GM19438 (cell line): ENCODE data around the gene NRG2.

Experiments
- ATAC-seq: cut with Tn5 transposase; IDR thresholded peaks from one replicate; pipeline ENCODE4 v1.9.1; 2021; ENCODE audit warnings: low read depth; ENCODE audit not compliant: unreplicated experiment

NRG2 gene

DNA sequence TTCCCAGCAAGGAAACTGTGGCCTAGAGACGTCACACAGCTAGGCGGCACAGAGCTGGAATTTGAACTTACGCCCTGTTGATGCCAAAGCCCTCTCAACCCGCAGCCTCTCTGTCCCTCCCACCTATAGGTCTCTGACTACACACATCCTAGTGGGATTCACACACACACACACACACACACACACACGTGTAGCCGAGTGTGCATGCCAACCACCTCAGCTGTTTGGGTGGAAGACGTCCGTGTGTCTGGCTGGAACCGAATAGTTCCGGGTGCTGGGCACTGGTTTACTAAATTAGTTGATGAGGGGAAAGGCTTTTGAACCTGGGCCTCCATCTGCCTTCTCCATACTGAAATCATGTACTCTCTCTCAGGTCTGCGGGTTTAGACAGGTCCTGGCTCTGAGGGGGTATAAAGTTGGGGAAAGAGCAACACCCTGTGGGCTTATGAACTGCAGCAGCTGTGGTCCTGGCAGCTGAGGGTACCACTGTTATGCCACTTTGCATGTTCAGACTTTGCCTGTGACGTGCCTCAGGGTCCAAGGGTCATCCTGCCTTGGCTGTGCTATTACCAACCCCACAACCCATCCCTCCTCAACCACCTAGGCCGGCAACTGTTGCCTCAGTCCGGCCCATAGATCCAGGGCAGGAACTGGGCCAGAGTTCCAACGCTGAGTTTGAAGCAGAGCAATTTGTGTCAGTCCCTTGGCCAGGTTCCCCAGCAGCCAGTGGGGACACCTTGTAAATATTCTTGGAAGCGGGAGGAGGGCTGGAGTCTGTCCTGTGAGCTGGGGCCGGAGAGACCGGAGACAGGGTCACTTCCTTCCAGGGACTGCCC is 197.0 kb downstream of the NRG2 start:
- ATAC-seq = no peak

DNA sequence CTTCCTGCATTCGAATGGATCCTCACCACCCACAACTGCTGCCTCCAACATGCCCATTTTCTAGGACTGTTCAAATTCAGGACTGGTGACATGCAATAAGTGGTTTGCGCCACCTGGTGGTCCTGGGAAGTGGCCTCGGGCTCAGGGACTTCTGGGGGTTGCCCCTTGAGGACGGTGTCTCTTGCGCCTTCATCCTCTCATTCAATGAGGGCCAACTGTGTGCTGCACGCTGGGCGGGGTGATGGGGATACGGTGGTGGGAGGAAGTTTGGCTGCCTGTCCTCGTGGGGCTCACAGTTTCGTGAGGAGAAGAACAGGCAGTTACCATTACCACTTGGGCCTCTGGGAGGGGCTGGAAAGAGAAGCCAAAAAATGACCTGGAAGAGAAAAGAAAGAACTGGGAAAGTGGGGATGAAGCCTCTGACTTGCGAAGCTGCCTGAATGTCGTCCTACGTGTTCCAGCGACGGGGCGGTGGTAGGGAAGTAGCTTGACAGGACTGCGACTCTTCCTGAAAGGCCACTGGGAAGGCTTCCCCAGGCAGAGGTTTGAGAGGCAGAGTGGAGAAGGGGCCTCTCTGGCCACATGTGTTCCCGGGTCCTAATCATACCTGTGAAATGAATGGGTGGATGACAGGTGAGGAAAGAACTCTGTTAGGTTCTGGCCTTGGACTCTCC is 198.5 kb downstream of the NRG2 start:
- no peak for ATAC-seq

DNA sequence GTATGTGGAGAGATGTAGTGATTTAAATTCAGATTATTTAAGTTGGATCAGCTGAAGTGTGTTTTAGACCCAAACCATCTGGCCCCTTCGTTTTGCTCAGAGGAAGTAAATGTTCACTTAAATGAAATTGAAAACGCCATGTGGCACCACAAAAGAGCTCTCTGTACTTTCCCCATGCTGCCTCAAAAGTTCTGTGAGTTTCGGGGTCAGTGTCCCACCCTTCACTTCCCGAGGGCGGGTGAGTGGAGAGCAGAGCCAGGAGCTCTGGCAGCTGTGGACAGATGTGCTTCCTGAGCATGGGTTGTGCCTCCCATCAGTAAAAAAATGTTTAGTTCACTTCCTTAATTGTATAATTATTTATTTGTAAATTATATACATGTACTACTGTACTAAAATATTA is 199.1 kb downstream of the NRG2 start:
- ATAC-seq = no peak

DNA sequence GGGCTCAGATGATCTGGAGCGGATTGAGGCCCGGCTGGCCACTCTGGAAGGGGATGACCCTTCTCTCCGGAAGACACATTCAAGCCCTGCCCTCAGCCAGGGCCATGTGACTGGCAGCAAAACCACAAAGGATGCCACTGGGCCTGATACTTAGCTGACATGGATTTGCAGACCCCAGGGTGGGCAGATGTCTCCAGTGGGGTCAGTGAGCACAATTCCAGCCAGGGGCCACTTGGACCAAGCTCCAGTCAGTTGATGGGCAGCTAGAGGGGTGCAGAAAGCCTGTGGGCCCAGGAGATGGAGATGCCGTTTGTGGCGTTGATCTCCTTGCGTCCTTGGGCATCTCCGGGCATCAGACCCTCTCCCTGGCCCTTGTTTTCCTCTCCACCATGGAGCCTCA is 200.8 kb downstream of the NRG2 start:
- ATAC-seq = no peak

DNA sequence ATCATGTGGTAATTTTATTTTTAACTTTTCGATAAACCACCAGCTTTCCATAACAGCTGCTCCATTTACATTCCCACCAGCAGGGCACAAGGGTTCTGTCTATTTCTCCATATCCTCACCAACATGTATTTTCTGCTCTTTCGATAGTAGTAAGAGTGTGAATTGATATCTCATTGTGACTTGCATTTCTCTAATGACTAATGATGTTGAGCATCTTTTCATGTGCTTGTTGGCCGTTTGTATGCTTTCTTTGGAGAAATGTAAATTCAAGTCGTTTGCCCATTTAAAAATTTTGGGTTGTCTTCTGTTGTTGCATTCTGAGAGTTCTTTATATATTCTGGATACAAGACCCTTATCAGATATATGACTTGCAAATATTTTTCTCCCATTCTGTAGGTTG is 201.6 kb downstream of the NRG2 start:
- no peak for ATAC-seq

DNA sequence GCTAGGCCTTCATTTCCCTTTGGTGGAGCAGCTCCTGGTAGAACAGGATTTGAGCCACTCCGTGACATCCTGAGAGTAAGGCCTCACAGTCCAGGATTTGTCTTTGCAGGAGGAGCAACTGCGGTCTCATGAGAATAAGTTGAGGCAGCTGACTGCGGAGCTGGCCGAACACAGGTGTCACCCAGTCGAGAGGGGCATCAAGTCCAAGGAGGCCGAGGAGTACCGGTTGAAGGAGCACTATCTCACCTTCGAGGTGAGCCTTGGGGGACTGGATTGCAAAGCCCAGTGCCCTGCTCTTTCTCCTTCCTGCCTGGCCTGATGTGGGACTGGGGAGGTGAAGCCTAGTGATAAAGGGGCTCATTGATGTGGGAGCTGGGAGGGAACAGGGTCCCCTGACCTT is 203.2 kb downstream of the NRG2 start:
- no peak for ATAC-seq

DNA sequence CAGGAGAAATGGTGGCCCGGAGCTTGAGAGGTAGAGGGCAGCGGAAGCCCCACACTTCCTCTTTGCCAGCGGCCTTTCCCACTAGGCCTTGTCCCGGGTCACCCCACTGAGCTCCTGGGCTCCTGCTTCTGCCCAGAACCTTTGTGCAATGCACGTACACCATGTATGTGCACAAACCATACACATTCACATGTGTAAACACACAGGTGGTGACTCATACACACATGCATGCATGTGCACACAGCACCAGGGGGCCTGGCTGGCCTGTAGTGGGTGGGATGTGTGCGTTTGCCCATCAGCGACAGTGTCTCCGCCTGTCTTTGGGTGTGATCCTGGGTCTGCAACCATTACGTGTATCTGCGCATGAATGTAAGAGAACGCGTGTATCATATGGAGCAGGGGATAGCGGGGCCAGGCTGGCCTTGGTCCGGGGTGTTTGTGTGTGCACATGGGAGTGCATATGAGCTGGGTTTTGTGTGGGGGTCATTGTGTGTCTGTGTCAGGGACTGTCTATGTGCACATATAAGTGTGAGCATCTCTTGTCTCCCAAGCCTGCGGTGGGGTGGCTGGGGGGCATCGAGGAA is 203.8 kb downstream of the NRG2 start:
- ATAC-seq = no peak

DNA sequence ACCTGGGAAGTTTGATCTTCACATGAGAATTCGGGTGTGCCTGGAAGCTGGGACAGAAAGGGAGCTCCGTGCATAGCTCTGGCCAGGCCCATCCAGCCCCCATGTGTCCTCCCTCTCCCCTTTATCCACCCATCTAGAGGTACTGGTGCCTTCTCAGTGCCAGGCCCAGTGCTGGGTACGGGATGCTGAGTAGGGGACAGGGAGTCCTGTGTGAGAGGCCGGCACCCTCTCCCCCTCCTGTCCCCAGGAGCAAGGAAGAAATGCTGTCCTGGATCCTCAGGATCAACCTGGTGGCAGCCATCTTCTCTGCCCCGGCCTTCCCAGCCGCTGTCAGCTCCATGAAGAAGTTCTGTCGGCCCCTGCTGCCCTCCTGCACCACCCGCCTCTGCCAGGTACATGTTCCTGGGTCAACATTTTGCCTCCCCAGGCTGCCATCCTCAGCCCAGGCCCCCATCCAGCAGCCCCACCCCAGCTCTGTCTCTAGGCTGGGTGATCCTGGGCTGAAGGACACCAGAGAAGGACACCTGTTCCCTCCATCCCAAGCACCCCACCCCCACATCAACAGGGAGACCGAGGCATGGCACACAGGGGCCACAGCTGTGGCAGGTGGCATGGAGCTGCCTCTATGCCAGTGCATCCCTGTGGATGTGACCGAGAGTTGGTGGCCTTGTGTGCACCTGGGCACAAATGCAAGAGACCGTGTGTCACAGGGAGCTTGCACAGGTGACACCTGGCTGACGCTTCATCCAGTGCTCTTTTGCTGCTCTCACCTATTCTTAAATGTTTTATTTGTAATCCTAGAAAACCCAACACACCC is 204.5 kb downstream of the NRG2 start:
- ATAC-seq = no peak

DNA sequence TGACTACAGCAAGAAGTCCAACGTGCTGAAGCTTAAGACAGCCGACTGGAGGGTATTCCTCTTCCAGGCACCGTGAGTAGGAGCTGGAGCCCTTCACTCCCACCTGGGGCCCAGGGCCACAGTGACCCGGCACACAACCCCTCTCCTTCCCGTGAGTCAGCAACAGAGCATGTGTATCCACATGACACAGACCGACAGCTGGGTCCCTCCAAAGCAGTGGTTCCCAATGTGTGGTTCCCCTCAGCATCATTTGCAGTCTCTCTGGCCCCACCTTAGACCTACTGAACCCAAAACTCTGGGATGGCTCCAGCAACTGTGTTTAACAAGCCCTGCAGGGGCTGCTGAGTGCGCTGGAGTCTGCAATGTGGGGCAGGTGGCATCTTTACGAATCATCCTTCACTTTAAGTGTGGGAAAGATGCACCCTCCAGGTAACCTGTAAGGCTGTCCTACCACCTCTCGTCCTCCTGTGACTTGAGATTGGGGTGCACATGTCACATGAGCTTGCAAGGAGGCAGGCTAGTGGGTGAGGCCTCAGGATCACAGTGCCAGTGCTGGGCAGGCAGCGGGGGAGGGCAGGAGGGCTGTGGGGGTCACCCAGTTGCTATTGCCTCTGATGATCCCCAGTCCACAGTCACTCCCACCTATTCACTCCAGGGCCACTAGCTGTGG is 205.3 kb downstream of the NRG2 start:
- no peak for ATAC-seq

DNA sequence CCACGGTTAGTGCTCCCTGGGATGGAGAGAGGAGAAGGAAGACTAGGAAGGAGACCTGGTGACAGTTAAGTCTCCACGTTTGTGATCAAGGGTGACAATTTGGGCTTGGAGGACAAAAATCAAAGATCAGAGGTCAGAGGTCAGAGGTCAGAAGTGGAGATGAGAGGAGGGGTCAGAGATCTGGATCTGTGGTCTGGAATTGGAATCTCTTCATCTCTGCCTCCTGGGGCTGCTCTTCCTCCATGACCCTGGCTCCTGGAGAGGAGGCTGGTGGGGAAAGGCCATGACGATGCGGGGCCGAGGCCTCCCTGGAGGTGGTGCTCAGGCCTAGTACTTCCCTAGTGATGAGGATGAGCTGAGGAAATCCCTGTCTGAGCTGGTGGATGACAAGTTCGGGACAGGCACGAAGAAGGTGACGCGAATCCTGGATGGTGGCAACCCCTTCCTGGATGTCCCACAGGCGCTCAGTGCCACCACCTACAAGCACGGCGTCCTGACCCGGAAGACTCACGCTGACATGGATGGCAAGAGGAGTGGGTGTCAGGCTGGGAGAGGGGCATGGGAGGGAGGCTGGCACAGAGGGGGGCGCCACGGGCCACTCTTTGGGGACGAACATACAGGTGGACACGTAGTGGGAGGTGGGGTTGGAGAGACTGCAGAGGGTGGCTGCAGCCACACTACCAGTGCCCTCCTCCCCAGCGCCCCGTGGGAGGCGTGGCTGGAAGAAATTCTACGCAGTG is 206.5 kb downstream of the NRG2 start:
- ATAC-seq = no peak

DNA sequence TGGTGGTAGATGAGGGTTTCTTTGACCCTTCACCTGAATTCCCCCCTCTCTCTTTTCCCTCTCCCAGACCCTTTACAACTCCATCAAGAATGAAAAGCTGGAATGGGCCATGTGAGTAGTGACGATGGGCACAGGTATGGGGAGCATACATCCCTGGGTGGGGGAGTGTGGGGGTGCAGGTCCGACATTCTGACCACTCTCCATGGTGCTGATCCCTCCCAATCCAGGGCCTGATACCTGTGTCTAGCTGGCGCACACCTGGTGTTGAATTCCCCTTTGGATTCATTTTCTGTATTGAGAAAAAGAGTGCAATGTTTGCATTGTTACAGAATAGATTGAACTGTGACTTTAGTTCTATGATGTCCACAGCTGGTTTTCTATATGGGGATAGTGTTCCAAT is 207.4 kb downstream of the NRG2 start:
- no peak for ATAC-seq

DNA sequence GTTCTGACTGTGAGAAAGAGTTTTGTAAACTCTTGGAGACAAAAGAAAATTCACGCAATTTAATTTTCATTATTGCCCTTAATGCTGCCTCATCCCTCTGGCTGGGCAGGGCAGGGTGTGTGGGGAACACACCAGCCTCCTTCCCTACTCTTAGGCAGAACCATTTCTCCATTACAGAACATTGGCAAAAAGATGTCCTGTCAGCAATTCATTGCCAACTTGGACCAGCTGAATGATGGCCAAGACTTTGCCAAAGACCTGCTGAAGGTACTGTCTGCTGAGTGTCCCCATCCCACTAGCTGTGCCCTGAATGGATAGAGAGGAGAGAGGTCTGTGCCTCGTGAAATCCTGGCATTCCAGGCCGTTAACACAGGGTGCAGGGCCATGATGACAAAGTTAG is 209.6 kb downstream of the NRG2 start:
- no peak for ATAC-seq

DNA sequence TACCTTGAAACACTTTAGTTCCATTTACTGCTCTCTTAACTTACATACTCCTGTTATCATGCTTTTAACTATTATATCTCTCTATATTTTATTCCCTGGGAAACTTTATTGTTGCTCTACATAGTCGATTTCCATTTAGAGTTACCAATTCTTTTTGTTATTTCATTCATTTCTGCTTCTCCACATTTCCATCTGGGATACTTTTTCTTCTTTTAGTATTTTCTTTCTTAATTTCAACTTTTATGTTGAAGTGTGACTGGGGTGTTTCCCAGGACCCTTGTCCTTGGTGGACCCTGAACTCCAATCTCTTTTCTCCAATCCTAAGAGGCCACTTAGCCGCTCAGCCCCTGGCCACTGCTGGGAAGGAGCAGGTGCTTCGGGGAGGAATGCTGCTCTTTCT is 211.5 kb downstream of the NRG2 start:
- no peak for ATAC-seq

DNA sequence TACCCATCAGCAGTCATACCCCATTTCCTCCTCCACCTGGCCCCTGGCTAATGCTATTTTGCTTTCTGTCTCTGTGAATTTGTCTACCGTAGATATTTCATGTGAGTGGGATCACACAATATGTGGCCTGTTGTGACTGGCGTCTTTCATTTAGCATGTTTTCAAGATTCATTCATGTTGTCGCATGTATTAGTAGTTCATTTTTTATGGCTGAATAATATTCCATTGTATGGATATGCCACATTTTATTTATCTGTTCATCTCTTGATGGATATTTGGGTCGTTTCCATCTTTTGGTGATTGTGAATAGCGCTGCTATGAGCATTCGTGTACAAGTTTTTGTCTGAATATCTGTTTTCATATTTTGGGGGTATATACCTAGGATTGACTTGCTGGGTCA is 213.6 kb downstream of the NRG2 start:
- no peak for ATAC-seq

DNA sequence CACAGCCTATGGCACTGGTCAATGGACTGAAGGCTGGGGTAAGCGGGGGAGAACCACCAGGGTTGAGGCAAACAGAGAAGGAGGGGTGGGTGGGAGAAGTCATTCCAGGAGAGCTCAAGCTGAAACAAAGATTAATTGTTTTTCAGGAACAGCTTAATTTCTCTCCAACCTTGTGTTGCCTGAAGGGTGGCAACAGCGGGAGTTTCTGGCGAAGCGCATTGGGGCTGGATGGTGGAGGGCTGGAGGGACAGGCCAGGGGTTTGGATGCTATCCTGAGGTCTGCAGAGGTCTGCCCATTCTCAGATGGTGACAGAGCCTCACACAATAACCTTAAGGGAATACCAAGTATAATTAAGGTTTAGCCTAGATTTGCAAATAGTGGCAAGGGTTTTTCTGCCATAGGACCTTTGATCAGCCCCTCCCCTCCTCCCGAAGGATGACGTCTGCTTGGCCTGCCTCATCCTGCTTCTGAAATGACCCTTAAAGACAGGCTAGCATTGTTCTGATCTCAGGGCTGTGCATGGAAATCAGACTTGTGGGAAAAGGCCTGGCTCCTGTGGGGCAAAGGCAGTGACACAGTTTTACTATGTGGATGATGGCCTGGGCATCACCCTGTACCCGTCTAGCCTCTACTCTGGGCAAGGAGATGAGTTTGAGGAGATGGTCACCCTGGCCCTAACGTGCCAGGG is 214.7 kb downstream of the NRG2 start:
- no peak for ATAC-seq

DNA sequence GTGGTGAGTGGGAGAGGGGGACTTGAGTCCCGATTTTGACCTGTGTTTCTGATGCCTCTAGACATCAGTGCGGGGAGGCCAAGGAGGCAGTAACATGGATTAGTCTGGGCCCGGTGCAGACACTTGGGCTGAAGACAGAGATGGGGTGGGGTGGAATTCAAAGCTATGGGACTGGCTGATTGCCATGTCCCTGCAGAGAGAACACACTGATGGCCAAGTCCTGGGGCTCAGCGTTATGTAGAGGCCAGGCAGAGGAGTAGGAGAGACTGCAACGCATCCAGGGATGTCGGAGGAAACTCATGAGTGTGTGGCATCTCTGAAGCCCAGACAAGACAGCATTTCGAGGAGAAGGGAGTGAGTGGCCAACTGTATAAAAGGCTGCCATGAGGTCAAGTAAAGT is 217.4 kb downstream of the NRG2 start:
- no peak for ATAC-seq

DNA sequence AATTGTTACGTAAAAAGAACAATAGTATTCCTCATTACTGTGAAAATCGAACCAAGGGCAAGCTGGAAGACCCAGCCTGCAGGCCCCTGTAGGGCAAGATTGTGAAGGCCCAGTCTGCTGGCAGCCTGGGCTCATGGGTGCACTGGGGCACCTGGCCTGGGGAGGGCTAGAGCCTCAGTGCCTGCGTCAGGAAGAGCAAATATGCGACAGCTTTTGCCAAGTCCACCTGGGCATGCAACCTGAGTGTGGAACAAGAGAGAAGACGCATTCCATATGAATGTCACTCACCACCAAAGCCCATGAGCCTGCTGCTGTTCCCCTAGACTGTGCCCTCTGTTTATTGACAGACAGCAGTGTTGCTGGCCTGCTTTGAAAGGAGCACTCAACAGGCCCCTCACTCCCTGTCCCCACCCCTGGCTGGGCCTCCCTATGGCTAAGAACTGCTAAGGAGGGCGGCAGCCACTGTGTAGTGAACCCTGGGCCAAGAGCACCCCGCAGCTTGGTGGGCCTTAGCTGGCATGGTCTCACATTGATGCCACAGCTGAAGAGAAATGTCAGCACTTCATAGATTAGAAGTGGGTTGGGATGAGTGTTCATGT is 219.2 kb downstream of the NRG2 start:
- no peak for ATAC-seq

DNA sequence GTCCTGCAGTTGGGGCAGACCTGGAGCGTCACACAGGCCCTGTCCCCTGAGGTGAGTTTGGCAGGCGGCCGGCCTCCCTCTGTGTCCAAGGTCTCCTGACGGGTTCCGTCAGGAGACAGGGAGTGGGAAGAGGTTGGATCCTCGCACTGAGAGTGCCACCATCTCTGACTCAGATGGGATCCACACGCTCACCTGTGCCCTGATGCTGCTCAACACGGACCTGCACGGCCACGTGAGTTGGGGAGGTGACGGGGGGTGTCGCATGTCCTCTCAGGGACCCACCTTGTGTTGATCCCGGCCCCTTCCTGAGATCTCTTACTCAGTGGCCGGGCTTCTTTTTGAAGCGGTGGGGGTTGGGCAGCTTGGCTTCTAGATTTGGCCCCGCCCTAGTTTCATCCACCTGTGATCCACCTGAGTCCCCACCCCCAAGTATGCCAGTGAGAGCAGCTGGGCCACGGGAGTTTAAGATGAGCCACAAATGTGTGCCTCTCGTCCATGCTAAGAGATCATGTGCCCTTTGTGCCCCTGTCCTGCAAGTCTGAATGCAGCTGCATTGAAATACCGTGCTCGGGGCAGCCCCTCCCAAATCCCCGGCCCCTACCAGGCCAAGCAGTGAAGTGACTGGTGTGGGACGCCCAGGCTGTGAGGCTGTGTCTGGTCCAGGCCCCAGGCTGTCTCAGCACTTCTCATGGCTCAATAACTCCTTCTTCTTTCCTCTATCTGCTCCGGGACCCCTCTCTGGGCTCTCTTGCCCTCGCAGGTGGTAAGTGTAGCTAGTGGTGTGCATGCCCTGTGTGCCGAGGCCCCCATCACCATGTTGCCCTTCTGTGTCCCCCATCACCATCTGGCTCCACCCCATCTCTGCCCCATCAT is 220.3 kb downstream of the NRG2 start:
- no peak for ATAC-seq
